Stimulated activated CD8-positive, alpha-beta memory T cell treated with anti-CD3 and anti-CD28 coated beads, Interleukin-4, amount 100 ng/mL, for 4 hours (primary cell): ENCODE results near the gene OSTM1.

Experiments
- DNase-seq, 2 donors: peaks; one replicate each; pipeline ENCODE4 v3.0.0-alpha.2; 2020; ENCODE audit warnings: low read depth in 2 of 2, low spot score in 1 of 2

OSTM1 gene

DNA sequence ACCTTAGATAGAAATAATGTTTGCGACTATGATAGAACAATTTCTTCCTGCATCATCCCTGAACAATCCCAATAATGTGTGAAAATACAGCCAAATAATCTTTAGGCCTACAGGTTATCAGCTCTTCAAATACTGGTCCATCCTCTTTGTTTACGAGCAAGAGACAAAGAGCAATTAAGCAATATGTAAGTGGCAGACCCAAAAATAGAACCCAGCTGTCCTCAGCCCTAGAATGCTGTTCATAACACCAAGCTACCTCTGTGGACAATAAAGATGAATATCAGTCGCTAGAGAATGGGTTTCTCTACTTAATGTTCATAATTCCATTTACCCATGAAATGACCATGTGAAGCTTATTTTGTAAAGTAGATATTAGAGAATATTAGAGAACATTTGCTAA lies 28.4 kb upstream of the OSTM1 start:
- DNase-seq, result no peak

DNA sequence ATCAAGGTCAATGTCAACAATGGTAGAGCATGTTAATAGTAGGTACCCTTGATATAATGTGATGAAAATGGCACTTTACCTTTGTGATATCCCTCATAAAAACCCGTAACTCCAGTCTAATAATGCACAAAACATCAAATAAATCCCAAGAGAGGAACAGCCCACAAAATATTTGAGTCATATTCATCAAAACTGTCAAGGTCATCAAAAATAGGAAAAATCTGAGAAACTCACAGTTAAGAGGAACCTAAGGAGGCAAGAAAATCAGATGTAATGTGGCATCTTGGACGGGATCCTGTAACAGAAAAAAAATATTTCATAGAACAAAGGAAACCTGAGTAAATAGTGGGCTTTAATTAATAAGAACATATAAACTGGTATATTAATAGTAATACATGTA lies 25.5 kb upstream of the OSTM1 start:
- no peak for DNase-seq

DNA sequence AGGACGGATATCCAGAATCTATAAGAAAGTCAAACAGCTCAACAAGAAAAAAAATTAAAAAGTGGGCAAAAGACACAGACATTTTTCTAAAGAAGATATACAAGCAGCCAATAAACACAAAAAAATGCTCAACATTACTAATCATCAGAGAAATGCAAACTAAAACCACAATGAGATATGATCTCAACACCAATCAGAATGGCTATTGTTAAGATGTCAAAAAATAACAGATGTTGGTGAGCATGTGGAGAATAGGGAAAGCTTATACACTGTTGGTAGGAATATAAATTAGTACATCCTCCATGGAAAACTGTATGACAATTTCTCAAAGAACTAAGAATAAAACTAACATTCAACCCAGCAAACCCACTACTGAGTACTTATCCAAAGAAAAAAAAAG lies 23.3 kb upstream of the OSTM1 start:
- no peak for DNase-seq

DNA sequence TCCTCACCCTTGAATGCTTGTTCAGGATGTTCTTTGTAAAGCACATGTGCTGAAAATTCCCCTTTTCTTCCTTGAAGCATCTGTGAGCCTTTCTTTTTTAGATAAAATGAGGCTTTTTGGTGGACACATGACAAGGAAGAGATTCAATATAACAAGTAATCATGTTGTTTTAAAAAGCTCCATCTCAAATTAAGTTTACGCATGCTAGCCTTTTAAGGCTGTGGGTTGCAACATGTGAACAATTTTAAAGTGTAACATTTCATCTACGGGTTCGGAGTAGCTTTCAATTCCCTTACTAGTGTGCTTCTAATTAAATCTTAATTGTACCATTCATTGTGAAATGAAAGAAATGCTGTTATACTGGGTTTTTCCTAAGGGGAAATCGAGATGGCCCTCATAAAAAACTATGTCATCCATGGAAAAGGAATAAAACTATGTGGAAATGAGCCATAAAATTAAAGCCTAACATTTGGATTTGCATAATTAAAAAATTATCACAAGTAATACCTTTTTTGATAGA lies 19.3 kb upstream of the OSTM1 start:
- DNase-seq, result no peak

DNA sequence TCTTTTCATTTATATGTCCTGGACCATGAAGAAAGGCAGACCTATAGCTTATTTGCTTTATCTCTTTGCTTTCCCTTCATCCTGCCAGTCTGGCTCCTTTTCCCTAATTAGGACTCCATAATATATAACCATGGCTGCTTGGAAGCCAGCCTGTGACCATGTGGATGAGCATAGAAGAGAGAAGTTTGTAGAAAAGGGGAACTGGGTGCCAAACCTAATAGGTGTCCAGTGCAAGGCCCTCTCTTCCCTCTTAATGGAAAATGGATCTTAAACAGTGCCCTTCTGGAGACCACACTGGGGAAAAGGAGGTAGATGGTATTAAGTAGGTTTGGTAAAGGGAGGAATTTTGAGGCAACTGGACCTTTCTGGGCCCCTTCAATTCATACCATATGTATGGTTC lies 16.7 kb upstream of the OSTM1 start:
- DNase-seq, result no peak

DNA sequence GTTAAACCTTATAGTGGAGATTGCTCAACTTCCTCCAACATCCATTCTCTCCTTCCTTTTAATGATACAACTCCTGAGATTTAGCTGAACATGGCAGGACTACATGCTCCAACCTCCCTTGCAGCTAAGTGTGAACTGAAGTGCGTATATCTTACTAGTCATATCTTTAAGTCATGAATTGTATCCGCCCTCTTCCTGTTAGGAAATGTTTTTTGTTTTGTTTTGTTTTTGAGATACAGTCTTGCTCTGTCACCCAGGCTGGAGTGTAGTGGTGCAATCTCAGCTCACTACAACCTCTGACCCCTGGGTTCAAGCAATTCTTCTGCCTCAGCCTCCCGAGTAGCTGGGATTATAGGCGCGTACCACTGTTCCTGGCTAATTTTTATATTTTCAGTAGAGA lies 8.8 kb upstream of the OSTM1 start:
- DNase-seq, result no peak

DNA sequence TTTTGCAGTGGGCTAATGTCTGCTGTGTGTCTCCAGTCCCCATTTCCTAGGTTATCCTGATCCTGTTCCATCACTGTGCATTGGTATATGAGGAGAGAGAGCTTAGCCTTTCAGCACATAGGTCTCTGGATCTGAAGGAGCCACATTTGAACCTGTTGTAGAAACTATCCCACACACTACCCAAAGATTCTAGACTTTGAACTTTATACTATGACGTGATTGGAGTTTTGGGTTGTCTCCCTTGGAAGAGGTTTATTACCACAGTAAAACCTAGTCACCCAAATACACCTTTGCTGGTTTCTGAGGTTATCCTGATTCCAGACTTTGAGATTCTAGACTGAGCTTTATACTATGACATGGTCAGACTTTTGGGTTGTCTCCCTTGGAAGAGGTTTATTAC lies 8.0 kb upstream of the OSTM1 start:
- no peak for DNase-seq

DNA sequence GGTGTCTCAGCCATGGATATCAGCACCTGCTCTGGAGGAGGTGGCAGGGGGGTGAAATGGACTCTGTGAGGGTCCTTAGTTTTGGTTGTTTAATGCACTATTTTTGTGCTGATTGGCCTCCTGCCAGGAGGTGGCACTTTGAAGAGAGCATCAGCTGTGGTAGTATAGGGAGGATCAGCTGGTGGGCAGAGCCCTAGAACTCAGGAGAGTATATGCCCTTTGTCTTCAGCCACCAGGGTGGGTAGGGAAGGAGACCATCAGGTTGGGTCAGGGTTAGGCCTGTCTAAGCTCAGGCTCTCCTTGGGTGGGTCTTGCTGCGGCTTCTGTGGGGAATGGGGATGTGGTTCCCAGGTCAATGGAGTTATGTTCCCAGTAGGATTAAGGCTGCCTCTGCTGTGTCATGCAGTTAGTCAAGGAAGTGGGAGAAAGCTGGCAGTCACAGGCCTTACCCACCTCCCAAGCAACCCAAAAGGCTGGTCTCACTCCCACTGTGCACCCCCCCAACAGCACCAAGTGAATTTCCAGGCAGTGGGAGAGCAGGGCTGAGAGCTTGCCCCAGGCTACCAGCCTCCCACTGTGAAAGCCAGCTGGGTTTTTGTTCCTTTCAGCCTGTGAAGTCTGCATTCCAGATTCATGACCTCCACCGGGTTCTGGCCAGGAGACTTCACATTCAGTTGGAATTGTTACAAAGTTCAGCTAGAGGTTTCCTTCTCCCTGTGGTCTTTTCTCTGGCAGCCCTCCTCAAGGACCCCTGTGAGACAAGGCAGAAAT lies 5.7 kb upstream of the OSTM1 start:
- DNase-seq, result no peak

DNA sequence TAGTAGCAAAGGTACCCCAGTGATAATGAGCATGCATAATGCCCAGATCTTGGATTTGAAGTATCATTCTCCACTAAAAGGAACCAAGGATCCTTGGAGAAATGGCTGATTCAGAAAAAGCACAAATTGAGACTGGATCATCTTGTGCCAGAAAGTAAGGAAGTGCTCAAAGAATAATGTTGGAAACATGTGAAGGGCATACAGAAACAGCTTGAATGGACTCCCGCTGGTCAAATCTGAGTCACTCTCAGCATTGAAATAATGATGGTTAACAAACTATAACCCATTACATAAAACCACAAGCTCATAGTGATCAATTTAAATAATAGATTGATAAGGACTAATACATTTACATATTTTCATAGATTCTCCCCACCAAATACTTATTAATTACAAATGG lies 3.6 kb upstream of the OSTM1 start:
- no peak for DNase-seq

DNA sequence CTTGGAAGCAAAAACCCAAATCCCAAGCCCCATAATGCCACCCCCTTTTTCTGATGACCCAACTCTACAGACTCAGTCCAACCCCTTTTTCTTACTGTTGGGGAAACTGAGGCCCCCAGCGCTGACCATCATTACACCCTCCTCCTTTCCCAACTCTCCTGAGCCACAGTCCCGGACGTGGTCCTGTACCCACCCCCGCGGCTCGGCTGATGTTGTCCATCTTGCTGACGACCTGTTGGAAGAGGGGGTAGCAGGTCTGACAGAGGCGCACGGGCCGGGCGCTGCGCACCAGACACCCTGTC lies 533 bp downstream of the OSTM1 start:
- DNase-seq, result no peak

DNA sequence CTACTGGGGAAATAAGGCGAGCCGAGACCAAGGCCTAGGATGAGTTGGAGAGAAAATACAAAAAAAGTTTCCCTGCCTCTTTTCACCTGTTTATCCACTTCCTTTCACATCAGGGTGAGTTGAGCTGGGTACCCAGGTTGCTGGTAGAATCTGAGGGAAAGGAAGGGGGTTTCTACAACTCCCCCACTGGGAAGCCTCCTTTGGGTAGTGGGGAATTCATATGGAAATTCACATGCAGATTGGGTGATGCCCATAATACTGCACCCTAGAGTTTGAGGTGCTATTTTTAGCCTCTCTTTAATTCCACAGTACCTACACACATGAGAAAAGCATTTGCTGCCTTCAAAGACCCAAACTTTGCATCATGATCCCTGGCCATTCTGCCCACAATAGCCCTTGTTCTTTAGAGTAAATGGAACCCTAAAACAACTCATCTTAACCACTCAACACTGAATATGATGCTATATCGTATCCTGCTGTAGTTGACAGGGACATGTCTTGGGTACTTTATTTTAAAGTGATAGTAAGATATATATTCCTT lies 2.7 kb downstream of the OSTM1 start:
- DNase-seq, result no peak

DNA sequence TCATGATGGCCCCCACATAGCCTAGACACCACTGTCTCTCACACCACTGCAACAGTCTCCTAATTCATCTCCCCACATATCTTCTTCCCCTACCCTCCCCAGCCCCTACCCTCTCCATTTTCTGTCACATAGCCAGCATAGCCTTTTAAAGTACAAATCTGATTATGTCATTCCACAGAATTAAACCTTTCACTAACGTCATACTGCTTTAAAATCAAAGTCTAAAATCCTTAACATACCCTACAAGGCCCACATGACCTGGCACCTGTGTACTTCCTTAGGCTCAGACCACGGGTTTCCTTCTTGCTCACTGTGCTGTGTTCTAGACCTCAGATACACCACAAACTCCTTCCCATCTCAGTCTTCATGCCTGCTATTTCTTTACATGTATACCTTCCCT lies 5.9 kb downstream of the OSTM1 start:
- DNase-seq, result no peak

DNA sequence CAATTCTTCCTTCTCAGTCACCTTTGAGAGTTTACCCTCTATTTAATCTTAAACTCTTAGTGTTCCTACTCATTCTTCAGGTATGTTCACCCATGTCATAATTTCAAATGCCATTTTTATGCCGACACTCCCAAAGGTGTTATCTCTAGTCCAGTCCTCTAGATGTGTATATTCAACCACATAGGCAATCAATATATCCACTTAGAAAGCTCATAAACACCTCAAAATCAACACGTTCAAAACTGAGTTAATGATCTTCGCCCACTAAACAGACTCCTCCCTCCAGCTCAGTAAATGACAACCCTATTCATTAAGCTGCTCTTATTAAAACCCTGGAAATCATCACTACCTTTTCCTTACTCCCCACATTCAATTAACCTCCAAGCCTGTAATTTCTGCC lies 6.4 kb downstream of the OSTM1 start:
- no peak for DNase-seq

DNA sequence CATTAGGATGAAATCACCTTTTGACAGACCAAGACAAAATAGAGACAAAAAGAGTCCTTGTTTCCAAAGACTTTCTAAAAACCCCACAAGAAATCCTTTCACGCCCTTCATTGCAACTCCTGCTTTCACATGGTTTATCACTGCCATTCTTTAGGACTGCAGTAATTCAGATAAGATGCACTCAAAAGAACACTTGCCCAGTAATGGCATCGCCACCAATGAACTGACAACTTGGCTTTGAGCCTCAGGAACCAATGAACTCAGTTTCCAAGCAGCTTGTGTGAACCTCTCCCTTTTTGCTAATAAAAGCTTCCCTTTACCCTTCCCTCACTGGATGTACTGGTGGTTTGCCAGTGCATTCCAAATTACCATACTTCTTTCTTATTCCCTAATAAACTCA lies 21.8 kb downstream of the OSTM1 start:
- no peak for DNase-seq

DNA sequence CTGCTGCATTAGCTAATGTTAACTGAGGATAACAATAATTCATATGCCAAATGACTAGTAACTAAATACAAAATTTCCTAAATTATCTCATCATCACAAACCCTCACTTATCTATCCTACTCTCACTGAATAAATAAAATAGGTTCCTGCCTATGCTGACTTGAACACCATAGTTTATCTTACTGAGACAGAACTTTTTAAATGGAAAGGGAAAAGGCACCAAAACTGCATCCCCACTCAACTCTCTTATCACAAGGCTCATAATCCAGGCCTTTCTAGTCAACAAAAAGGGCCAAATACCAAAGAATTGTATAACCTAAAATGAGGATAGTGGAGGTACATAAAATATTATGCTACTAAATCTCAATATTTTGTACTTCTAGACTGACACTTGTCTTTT lies 23.1 kb downstream of the OSTM1 start:
- no peak for DNase-seq

DNA sequence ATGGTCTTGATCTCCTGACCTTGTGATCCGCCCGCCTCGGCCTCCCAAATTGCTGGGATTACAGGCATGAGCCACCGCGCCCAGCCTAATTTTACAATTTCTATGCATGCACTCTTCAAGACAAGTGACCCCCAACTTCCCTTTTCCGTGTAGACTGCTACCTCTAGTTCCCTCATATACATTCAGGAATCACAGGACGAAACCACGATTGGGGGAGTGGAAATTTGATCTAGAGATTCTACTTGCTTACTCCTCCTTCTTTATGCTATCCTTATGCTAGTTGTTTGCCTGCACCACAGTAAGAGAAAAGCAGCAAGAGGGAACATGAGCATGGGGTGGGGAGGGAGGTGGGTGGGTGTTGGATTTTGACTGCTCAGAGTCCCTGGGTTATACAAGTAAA lies 34.9 kb downstream of the OSTM1 start:
- no peak for DNase-seq

DNA sequence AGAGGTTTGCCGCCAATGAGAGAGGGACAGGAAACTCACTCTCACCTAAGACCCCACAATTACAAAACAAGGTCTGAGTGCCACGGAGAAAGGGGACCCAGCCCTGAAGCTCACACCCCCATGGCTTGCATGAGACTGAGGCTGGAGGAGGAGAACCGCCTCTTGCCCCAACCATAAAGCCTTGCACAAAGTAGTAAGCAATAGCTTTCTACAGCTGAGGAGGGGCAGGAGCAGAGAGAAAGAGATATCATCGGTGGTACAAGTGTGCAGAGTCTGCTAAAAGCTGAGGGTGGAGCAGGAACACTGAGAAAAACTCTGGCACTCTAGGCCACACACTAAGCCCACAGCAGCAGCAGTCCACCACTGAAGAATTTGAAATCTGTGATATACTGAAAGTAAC lies 37.7 kb downstream of the OSTM1 start:
- no peak for DNase-seq

DNA sequence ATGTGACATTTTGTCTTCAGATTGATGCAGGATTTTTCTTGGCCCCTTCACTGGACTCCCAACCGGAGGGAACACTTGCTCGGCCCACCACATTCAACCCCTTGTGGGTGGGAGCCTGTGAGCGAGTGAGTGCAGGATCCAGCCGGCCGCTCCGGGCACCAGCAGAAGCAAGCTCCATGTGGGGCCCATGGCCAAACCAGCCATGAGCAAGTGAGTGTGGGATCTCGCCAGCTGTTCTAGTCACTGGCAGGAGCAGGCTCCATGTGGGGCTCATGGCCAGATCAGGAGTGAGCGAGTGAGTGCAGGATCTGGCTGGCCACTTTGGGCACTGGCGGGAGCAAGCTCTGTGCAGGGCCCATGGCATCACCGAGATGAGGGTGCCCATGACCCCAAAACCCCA lies 42.6 kb downstream of the OSTM1 start:
- no peak for DNase-seq

DNA sequence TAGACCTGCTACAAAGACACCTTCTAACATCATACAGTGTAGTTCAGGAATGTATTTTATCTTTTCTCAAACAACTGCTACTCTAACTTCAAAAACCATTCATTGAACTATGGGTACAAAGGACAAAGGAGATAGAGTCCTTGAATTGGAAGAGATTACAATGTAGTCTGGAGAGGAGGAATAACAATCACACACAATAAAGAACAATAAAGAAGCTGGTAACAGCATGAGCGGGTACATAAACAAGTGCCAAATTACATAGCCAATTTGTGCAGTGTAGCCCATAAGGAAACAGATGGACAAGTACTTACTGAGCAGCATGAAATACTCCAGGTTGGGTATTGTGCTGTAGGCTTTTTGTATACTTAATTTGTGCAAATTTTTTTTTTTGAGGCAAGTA lies 44.3 kb downstream of the OSTM1 start:
- DNase-seq, result no peak

DNA sequence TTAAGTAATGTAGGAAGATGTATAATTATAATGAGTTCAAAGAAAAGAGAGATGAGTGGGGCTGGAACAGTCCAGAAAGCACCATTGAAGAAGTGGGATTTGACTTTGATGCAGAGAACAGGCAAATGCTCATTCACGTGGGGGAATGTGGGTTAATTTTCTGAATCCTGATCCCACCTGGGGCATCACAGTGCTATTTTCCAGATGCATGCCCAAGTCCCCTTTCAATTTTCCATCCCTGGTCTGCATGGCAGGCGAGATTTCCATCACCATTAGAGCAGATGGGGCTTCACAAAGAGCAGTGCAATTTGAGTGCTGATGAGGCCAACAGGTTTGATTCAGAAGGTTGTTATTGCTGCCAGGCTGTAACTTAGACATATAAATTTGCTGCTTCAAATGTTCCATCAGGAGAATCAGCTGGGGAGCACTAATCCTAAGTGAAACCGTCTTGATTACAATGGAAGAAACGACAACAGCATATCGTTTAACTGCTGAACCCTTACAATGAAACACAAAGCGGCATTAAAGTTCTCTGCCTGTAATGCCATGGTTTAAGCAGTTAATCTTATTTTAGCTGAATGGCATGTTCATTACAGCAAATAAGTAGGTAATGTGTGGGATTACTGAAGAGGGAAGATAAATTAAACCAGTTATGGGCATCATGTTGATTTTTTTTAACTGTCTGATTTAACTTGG lies 45.2 kb downstream of the OSTM1 start:
- no peak for DNase-seq

DNA sequence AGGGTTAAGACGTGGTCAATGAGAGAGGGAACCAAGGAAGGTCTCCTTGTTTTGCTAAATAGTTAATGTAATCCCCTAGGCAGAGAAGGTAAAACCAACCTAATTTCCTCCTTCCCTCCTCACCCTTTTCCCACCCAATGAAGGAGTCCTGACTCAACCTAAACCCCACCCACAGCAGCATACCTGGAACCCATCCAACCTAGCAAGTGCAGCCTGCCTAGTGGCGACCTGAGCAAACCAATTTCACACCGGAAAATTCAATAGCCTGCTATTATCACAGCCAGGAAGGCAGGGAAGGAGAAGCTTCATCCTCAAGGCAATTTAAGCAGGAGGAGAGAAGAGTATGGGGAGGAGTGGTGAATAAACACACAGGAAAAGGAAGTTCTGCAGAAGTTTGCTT lies 46.9 kb downstream of the OSTM1 start:
- DNase-seq, result no peak

DNA sequence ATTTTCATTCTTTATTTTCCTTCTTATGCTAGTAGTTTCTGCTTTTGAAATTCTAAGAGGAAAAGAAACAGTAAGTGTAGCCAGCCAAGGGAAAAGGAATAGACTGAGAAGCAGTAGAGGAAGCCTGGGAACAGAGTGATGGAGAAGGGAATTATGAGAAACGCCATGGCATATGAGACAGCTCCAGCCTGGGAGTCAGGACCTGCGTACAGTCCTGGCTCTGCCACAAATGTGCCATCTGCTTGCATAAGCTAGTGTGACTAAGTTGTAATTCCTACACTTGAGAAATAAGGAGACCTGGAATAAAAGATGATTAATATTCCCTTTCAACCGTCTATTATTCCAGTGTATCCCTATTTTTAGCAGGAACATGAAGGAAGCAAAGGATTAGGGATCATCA lies 47.5 kb downstream of the OSTM1 start:
- no peak for DNase-seq
